Measurements from ENCODE around the gene SF1.

DNA sequence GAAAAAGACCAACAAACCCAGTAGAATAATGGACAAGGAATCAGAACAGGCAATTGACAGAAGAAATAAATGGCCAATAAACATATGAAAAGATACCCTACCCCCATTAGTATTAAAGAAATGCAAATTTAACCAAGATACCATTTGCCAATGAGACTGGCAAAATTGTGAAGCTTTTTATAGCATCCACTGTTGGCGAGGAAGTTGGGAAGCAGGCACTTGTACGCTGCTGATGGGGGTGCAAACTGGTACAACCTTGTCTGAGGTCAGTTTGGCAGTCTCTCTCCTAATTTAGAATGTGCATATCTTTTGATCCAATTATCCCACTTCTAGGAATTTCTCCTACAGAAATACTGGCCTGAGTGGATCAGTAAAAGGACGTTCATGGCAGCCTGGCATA is 46.7 kb downstream of the SF1 start:
- TF ChIP-seq POLR2A (IDR thresholded peaks at IDR 0.05) = no peak
- TF ChIP-seq CTCF (IDR thresholded peaks at IDR 0.05 in 8 of 11, conservative IDR thresholded peaks at IDR 0.05 in 3 of 11) = no peak
- no peak for TF ChIP-seq POLR2AphosphoS5 (IDR thresholded peaks at IDR 0.05)
